ENCODE measurements around the gene BCL11B.
A peak's percentile ranks its signal among the peaks of the same experiment; 100 is the strongest.

BCL11B gene

GRCh38 chr14:99271951-99272631 is at the start of gene BCL11B:
Gene BCL11B (minus strand): TSS chr14:99272197. CDS start chr14:99271218, 979 bp downstream.
- DNase-seq, result peak in 37 of 56 donors; percentile 18 to 81 (median 56)

- DNase-seq, result peak in 1 of 56 donors; percentile 15
These were observed 49.4 kb upstream of the BCL11B start for GRCh38 chr14:99321236-99321925.

GRCh38 chr14:99320621-99321235 is 48.7 kb upstream of the BCL11B start:
- DNase-seq, result no peak

GRCh38 chr14:99320105-99320572 is 48.1 kb upstream of the BCL11B start:
- peak in 6 of 56 donors; percentile 3 to 51 (median 6) for DNase-seq

- no peak for DNase-seq
These were observed 46.9 kb upstream of the BCL11B start for GRCh38 chr14:99318959-99319295.

GRCh38 chr14:99318091-99318958 is 46.3 kb upstream of the BCL11B start:
- no peak for DNase-seq

GRCh38 chr14:99317231-99318090 is 45.5 kb upstream of the BCL11B start:
- no peak for DNase-seq

GRCh38 chr14:99316281-99317163 is 44.5 kb upstream of the BCL11B start:
- DNase-seq, result no peak

- no peak for DNase-seq
These were observed 43.2 kb upstream of the BCL11B start for GRCh38 chr14:99315197-99315596.

- DNase-seq, result no peak
These were observed 42.6 kb upstream of the BCL11B start for GRCh38 chr14:99314623-99315022.

GRCh38 chr14:99313234-99313633 is 41.2 kb upstream of the BCL11B start:
- no peak for DNase-seq

- no peak for DNase-seq
These were observed 40.1 kb upstream of the BCL11B start for GRCh38 chr14:99312106-99312505.

GRCh38 chr14:99309220-99309766 is 37.3 kb upstream of the BCL11B start:
- no peak for DNase-seq

GRCh38 chr14:99304208-99304607 is 32.2 kb upstream of the BCL11B start:
- DNase-seq, result no peak

- no peak for DNase-seq
These were observed 28.2 kb upstream of the BCL11B start for GRCh38 chr14:99300190-99300589.

GRCh38 chr14:99296517-99296916 is 24.5 kb upstream of the BCL11B start:
- DNase-seq, result no peak

GRCh38 chr14:99289394-99290189 is 17.6 kb upstream of the BCL11B start:
- DNase-seq, result no peak

GRCh38 chr14:99288948-99289347 is 17.0 kb upstream of the BCL11B start:
- DNase-seq, result no peak

Data from amygdala (tissue), 56 donors.